Measurements from ENCODE around the gene PLCL2.

The PLCL2 gene

GRCh38 chr3:17038900-17039553, 154.3 kb downstream of the PLCL2 start:
- DNase-seq (ENCODE audit: extremely low read depth in 1 of 2, low read depth in 1 of 2), result no peak

GRCh38 chr3:17039594-17039993, 154.8 kb downstream of the PLCL2 start:
- DNase-seq (ENCODE audit: extremely low read depth in 1 of 2, low read depth in 1 of 2), result no peak

- no peak for DNase-seq (ENCODE audit: extremely low read depth in 1 of 2, low read depth in 1 of 2)
Measured at GRCh38 chr3:17040322-17040989, 155.7 kb downstream of the PLCL2 start.

- no peak for DNase-seq (ENCODE audit: extremely low read depth in 1 of 2, low read depth in 1 of 2)
Measured at GRCh38 chr3:17040990-17041377, 156.2 kb downstream of the PLCL2 start.

- DNase-seq (ENCODE audit: extremely low read depth in 1 of 2, low read depth in 1 of 2), result no peak
Measured at GRCh38 chr3:17044855-17045254, 160.1 kb downstream of the PLCL2 start.

GRCh38 chr3:17045705-17046104, 160.9 kb downstream of the PLCL2 start:
- no peak for DNase-seq (ENCODE audit: extremely low read depth in 1 of 2, low read depth in 1 of 2)

- no peak for DNase-seq (ENCODE audit: extremely low read depth in 1 of 2, low read depth in 1 of 2)
Measured at GRCh38 chr3:17046623-17047022, 161.9 kb downstream of the PLCL2 start.

- DNase-seq (ENCODE audit: extremely low read depth in 1 of 2, low read depth in 1 of 2), result no peak
Measured at GRCh38 chr3:17047162-17047561, 162.4 kb downstream of the PLCL2 start.

GRCh38 chr3:17047894-17048293, 163.1 kb downstream of the PLCL2 start:
- DNase-seq (ENCODE audit: extremely low read depth in 1 of 2, low read depth in 1 of 2), result no peak

- DNase-seq (ENCODE audit: extremely low read depth in 1 of 2, low read depth in 1 of 2), result no peak
Measured at GRCh38 chr3:17050071-17050470, 165.3 kb downstream of the PLCL2 start.

GRCh38 chr3:17050506-17050905, 165.8 kb downstream of the PLCL2 start:
- DNase-seq (ENCODE audit: extremely low read depth in 1 of 2, low read depth in 1 of 2), result no peak

- DNase-seq (ENCODE audit: extremely low read depth in 1 of 2, low read depth in 1 of 2), result no peak
Measured at GRCh38 chr3:17052363-17052762, 167.6 kb downstream of the PLCL2 start.

- no peak for DNase-seq (ENCODE audit: extremely low read depth in 1 of 2, low read depth in 1 of 2)
Measured at GRCh38 chr3:17054301-17054981, 169.7 kb downstream of the PLCL2 start.

GRCh38 chr3:17054982-17055343, 170.2 kb downstream of the PLCL2 start:
- DNase-seq (ENCODE audit: extremely low read depth in 1 of 2, low read depth in 1 of 2), result no peak

- no peak for DNase-seq (ENCODE audit: extremely low read depth in 1 of 2, low read depth in 1 of 2)
Measured at GRCh38 chr3:17055374-17056276, 170.9 kb downstream of the PLCL2 start.

- no peak for DNase-seq (ENCODE audit: extremely low read depth in 1 of 2, low read depth in 1 of 2)
Measured at GRCh38 chr3:17057321-17057720, 172.6 kb downstream of the PLCL2 start.

- DNase-seq (ENCODE audit: extremely low read depth in 1 of 2, low read depth in 1 of 2), result no peak
Measured at GRCh38 chr3:17059989-17060550, 175.3 kb downstream of the PLCL2 start.

GRCh38 chr3:17061005-17061404, 176.2 kb downstream of the PLCL2 start:
- DNase-seq (ENCODE audit: extremely low read depth in 1 of 2, low read depth in 1 of 2), result no peak

- no peak for DNase-seq (ENCODE audit: extremely low read depth in 1 of 2, low read depth in 1 of 2)
Measured at GRCh38 chr3:17062736-17063135, 178.0 kb downstream of the PLCL2 start.

- no peak for DNase-seq (ENCODE audit: extremely low read depth in 1 of 2, low read depth in 1 of 2)
Measured at GRCh38 chr3:17063596-17063995, 178.8 kb downstream of the PLCL2 start.

GRCh38 chr3:17065315-17065714, 180.6 kb downstream of the PLCL2 start:
- DNase-seq (ENCODE audit: extremely low read depth in 1 of 2, low read depth in 1 of 2), result no peak

Measured in activated CD8-positive, alpha-beta memory T cell treated with anti-CD3 and anti-CD28 coated beads for 1 hour (primary cell).